Body of pancreas (tissue), 4 donors: ENCODE data around the gene LATS2.

Experiments used
- POLR2A ChIP-seq, 3 donors: fragments of 450-650 bp; IDR thresholded peaks; one replicate each; pipeline ENCODE4 v1.6.1; 2016; ENCODE audit warnings: antibody characterized with exemption in 3 of 3, mild to moderate bottlenecking in 2 of 3
- TF ChIP-seq, protein P1 (sequence below), 7 experiments: fragments of 450-650 bp in 4 of 7; fragments of 200-600 bp in 3 of 7; sonication (generic) in 3 of 7; IDR thresholded peaks; one replicate each; pipeline ENCODE4 v1.5.1; 2016 to 2019; ENCODE audit warnings: antibody characterized with exemption in 7 of 7

DNA sequence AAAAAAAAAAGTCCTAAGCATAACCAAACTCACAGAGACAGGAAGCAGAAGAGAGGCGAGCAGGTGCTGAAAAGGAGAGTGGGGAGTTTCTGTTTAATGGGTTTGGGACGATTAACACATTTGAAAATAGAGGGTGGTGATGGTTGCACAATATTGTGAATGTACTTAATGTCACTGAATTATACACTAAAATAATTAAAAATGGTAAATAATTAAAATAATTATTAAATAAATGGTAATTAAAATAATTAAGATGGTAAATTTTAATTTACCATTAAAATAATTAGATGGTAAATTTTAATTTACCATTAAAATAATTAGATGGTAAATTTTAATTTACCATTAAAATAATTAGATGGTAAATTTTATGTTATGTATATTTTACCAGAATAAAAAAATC is 84.0 kb downstream of the LATS2 start:
- TF ChIP-seq, protein P1, sequence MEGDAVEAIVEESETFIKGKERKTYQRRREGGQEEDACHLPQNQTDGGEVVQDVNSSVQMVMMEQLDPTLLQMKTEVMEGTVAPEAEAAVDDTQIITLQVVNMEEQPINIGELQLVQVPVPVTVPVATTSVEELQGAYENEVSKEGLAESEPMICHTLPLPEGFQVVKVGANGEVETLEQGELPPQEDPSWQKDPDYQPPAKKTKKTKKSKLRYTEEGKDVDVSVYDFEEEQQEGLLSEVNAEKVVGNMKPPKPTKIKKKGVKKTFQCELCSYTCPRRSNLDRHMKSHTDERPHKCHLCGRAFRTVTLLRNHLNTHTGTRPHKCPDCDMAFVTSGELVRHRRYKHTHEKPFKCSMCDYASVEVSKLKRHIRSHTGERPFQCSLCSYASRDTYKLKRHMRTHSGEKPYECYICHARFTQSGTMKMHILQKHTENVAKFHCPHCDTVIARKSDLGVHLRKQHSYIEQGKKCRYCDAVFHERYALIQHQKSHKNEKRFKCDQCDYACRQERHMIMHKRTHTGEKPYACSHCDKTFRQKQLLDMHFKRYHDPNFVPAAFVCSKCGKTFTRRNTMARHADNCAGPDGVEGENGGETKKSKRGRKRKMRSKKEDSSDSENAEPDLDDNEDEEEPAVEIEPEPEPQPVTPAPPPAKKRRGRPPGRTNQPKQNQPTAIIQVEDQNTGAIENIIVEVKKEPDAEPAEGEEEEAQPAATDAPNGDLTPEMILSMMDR (IDR thresholded peaks at IDR 0.05): no peak
- TF ChIP-seq POLR2A (IDR thresholded peaks at IDR 0.05): no peak
